Measurements from ENCODE around the gene BAZ1A.
"Not testable (repeated sequence)": the region's sequence is repeated elsewhere in the genome, so short reads cannot be mapped to it uniquely, and the experiment has no call there.

BAZ1A gene

DNA sequence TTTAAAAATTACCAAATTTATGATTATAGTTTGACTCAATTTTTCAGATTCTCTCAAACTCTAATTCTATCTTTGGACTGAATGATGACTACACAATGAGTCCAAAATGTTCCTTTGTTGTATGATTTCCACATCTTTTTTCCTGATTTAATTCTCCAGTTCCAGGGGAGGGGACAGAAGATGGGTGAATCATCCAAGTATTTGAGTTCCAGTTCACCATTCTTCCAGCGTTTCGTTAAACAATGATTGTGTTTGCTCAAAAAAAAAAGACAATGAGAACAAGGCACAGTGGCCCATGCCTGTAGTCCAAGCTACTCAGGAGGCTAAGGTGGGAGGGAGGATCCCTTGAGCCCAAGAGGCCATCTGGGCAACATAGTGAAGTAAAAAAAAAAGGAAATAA is 23.8 kb downstream of the BAZ1A start:
- DNase-seq = no peak

DNA sequence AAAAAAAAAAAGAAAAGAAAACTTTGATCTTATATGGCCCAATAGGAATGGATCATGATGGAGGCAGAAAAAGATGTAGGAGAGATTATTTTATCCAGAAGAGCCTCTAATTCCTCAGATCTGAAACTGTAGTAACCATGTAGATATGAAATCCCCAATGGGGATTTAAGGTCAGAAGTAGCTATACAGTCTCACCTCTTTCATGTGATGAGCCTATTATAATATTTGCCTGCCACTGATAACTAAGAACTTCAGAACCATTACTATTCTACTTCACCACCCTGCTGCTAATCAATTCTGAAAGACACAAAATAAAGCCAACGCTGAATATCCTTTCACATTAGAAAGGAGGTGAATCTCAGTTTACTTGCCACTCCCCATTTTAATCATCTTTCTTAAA is 29.3 kb downstream of the BAZ1A start:
- no peak for DNase-seq

DNA sequence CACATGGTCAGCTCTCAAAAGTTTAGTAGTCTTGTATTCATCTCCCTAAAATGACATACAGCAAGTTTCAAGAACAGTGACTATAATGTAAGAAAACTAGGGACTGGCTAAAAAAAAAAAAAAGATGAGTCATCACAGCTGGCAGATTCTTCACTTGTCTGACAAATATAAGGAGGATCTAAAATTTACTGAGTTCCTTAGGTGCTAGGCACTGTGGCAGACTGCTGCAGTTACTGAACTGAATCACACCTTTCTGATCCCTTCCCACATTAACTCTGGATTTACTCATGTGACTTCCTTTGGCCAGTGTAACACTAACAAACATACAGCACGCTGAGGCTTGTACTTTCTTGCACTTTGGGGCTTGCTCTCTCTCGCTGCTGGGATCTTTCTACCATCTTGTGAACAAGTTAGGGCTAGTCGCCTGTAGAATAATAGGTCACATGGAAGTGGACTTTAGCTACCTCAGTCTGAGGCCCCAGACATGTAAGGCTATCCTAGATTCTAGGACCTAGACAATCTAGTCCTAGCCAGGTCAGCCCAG is 32.1 kb downstream of the BAZ1A start:
- no peak for DNase-seq

DNA sequence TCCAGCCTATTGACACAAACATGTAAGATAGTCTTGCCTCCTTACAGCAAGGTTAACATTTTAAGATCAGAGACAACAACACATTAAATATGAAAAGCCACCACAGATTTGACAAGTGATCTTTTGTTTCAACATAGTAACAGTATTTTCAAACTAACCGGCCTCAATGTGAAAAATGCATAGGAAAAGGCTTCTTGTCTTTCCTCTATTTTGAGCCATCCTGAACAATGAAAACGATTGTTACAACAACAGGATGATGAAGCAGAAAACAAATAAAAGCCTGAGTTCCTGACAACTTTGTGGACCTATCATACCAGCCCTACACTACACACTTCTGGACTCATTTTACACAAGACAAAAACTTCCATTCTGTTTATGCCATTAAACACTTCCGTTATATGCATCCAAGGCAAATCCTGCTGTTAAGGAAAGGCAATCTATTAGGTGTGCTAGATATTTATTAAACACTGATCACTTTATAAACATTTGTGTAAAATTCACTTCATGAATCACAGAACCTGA is 37.3 kb downstream of the BAZ1A start:
- DNase-seq = no peak

DNA sequence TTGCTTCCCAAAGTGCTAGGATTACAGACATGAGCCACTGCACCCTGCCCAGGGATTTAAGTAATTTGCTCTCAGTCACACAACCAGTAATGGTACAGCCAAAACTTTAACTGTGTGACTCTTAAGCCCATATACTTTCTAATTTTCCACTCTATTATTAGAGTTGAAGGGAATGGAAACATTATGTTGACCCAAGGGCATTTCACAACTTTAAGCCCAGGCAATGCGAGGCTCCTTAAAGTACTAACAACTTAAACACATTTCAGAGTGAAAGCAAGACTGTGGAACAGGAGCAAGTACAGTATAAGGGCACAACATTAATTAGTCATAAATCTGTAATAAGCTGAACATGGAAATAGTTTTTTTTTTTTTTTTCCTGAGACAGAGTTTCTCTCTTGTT is 39.8 kb downstream of the BAZ1A start:
- DNase-seq = no peak

DNA sequence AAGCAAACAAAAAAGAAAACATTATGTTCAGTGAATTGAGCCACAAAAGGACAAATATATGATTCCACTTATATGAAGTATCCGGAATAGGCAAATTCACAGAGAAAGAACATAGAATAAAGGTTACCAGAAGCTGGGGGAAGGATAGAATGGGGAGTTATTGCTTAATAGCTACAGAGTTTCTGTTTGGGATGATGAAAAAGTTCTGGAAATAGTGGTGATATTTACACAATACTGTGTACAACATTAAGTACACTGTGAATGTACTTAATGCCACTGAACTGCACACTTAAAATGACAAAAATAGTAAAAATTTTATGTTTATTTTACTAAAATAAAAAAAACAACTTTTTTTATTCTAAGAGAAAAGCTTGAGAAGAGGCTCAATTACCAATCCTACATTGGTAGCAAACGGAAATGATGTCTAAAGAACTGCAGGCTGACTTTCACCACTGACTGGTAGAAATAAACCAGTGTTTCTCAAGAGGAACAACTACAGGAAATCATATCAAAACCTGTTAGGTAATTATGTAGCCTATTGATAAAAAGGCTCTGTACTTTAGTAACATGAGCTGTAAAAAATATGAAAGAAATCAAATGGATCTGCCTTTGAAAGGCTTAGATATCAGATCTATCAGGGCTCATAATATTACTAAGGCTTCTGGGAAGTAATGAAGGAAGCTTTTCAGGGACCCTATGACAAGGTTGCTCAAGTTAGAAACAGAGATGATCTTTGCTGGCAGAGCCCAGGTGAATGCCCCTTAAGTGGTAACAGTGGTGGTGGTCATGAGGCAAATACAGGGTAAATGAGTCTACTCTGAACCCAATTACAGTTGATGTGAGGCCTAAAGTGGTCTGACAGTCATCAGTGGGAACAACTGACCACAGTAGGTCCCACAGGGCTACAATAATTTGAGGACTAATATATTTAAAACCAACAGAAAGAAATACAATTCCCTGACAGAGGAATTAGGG is 41.3 kb downstream of the BAZ1A start:
- DNase-seq = no peak

DNA sequence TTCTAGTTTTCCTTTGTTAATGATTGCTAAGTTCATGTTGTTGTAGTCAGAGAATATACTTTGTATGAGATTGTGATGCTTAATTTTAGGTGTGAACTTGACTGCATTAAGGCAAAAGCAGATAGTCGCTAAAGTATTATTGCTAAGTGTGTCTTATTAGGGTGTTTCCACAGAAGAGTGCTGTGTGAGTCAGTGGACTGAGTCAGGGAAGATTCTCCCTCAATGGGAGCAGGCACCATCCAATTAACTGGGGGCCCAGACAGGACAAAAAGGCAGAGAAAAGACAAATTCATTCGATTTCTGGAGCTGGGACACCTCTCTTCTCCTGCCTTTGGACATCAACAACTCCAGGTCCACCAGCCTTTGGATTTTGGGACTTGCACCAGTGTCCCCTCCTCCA is 48.5 kb downstream of the BAZ1A start:
- no peak for DNase-seq

DNA sequence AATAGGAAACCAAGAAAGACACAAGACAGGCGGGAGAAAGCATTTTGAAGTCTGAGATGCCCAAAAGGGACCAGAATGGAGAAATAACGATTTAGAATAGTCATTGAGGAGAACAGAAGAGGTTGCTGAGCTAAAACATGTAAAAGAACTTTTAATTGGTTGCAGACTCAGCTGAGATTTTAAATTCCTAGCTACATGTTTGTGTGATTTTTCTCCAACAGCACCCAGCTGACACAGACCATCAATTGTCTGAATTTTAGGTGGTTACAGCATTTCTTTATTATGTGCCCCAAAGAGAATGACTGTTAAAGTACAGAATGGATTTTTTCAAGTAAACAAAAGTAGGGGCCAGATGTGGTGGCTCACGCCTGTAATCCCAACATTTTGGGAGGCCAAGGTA is 50.3 kb downstream of the BAZ1A start:
- DNase-seq = no peak

DNA sequence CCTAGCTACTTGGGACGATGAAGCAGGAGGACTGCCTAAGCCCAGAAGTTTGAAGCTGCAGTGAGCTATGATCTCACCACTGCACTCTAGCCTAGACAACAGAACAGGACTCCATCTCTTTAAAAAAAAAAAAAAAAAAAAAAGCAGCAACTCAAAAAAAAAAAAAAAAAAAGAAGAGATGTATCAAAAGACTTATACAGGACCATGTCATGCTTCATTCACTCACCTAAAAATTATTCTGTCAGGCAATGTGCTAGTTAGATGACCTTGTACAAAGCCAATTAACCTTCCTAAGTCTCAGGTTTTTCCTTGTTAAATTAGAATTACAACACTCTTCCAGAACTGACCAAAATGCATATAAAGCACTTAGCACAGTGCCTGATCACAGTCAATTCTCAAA is 50.9 kb downstream of the BAZ1A start:
- no peak for DNase-seq

DNA sequence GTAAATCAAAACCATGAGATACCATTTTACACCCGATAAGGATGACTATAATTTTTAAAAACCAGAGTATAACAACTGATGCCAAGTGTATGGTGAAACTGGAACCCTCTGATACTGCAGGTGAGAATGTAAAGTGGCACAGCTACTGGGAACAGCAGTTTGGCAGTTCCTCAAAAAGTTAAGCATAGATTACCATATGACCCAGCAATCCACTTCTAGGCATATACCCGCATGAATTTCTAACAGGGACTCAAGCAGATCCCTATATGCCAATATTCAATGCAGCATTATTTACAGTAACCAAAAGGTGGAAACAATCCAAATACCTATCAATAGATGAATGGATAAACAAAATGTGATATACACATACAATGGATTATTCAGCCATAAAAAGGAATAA is 57.4 kb downstream of the BAZ1A start:
- DNase-seq = no peak

DNA sequence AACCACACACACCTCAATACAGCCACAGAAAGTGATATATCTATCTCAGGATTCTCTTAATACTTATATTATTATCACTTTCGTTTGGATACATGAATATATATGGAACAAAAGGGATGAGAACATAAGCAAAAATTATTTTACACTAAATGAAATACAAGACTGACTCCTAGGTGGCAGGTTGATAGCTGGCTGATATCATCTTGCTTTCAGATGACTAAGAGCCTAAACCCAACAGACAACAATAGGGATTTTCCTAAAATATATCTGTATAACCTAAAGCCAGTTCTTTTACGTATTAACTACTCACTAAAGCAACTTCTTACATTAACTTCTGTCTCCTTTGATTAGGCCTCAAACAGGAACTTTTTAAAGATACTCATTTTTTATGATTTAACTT is 65.1 kb downstream of the BAZ1A start:
- no peak for DNase-seq

DNA sequence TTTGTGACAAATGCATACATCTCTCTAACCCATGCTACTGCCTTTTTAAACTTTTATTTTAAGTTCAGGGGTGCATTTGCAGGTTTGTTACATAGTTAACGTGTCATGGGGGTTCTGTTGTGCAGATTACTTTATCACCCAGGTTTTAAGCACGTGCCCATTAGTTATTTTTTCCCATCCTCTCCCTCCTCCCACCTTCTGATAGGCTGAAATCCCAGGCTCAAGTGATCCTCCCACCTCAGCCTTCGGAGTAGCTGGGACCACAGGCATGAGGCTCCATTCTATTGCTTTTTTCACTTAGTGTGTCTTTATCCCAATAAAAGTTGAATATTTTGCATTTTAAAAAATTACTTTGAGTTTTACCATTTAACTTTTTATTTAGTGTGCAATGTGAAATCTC is 68.9 kb downstream of the BAZ1A start:
- DNase-seq = no peak

DNA sequence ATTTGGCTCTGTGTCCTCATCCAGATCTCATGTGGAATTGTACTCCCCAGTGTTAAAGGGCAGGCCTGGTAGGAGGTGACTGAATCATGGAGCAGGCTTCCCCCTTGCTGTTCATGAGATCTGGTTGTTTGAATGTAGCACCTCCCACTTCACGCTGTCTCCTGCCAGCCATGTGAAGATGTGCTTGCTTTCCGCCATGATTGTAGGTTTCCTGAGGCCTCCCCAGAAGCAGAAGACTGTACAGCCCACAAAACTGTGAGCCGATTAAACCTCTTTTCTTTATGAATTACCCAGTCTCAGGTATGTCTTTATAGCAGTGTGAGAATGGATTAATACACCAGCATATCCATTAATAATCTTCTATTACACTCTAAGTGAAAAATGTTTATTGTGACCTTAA is 70.2 kb downstream of the BAZ1A start:
- DNase-seq = no peak

DNA sequence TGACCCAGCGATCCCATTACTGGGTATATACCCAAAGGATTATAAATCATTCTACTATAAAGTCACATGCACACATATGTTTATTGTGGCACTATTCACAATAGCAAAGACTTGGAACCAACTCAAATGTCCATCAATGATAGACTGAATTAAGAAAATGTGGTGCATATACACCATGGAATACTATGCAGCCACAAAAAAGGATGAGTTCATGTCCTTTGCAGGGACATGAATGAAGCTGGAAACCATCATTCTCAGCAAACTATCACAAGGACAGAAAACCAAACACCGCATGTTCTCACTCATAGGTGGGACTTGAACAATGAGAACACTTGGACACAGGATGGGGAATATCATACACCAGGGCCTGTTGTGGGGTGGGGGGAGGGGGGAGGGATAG is 76.3 kb downstream of the BAZ1A start:
- not testable (repeated sequence) for DNase-seq

DNA sequence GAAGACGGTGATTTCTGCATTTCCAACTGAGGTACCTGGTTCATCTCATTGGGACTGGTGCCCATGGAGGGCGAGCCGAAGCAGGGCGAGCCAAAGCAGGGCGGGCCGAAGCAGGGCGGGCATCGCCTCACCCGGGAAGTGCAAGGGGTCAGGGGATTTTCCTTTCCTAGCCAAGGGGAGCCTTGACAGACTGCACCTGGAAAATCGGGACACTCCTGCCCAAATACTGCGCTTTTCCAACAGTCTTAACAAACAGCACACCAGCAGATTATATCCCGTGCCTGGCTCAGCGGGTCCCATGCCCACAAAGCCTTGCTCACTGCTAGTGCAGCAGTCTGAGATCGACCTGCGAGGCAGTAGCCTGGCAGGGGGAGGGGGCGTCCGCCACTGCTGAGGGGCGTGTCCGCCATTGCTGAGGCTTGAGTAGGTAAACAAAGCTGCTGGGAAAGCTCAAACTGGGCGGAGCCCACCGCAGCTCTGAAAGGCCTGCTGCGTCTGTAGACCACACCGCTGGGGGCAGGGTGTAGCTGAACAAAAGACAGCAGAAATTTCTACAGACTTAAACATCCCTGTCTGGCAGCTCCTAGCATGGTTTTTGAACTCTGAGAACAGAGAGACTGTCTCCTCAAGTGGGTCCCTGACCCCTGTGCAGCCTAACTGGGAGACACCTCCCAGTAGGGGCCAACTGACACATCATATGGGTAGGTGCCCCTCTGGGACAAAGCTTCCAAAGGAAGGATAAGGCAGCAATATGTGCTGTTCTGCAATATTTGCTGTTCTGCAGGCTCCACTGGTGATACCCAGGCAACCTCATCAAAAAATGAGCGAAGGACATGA is 77.2 kb downstream of the BAZ1A start:
- DNase-seq = no peak

DNA sequence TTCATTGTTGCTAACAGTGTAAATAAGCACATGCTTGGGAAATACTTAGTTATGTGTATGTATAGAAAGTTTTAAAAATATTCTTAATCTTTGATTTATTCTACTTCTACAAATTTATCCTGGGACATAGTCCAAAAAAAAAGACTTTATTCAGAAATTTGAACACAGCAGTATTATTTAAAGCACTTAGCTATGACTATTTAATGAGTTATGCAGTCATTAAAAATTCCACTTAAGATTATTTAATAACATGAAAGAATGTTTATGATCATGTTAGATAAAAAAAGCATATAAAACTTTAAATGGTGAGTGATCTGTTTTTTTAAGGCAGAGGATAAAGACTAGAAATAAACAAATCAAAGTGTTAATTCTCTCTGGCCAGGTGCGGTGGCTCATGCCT is 78.3 kb downstream of the BAZ1A start:
- no peak for DNase-seq

DNA sequence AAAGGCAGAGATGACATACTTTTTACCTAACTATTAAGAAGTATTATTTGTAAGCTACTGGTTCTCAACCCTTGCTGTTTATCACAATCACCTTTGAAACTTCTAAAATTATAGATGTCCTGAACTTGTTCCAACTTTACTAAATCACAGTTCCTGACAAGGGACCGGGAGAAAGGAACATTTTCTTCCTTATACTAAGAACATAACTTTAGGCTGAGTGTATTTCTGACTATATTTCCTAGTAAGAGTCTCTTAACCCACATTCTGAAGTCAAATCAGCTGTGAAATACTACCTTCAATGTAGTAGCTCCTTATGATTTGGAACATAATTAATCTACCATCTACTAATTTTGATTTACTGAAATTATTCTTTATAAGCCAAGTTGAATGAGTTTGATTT is 80.2 kb downstream of the BAZ1A start:
- DNase-seq = no peak

DNA sequence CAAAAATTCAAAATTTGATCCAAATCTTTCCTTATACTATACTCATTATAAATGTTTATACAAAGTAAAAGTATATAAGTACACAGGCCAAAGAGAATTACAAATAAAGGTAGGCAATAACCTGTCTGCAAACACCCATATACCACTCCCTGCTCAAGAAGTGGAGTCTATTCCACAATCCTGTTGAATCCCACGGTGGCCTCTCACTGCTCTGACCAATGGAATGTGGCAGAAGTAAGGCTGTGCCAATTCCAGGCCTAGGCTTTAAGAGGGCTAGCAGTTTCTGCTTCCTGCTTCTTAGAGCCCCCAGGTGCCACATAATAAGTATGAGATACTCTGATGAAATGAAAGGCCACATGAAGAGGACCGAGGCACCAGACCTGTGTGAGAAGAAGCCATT is 80.9 kb downstream of the BAZ1A start:
- no peak for DNase-seq

DNA sequence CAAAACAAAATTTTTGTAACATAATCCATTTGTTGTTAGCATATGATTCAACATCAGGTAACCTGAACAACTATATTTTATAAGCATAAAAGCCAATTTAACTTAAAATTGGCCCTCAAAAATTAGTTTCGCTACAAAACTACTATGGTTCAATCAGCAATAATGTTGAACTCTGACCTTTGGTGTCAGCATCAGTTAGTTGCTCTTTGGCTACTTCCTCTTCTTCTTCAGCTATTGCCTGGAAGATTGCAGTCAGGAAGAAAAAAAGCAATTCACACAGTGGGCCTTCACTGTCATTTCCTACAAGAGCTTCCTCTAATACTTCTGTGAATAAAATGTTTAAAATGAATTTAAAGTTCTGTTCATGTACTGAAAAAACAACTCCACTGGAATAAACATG is 82.6 kb downstream of the BAZ1A start:
- DNase-seq = no peak

DNA sequence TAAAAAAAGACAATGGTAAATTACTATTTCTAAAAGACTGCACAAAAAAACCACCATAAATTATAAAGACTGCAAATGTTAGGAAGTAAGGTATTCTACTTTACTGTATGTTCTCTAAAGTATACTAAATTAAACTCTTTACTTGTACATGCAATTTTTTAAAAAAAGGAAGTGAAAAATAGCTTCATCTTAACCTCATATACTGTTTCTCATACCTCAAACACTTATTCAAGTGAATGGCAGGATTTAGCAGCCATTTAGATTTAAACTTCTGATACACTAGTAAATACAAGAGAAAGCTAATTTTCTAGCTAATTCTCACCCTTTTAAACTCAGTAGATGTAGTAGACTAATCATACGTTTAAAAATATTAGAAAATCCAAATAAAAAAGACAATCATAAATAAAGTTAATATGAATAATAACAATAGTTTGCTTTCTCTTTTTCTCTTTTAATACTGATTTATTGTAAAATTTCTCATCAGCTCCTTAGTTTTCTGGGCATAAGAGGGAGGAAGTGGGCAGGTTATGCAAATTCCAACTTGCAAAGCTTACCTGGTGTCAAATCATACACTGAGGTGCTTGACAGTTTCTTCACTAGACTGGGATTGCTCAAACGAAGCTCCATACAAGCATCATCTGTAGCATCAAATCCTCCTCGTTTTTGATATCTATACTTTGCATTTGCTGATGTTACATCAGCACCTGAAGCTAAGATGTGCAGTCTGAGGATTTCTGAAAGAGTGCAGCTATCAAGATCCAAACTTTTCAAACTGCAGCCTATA is 89.7 kb downstream of the BAZ1A start:
- DNase-seq = no peak

DNA sequence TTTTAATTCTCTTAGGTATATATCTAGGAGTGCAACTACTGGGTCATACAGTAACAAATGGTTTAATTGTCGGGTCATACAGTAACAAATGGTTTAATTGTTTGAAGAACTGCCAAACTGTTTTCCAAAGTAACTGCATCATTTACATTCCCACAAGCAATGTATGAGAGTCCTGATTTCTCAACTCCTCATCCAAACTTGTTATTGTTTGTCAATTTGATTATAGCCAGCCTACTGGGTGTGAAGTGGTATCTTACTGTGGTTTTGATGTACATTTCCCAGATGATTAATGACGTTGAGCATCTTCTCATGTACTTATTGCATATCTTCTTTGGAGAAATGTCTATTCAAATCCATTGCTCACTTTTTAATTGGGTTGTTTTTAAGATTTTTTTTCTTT is 93.1 kb downstream of the BAZ1A start:
- no peak for DNase-seq

DNA sequence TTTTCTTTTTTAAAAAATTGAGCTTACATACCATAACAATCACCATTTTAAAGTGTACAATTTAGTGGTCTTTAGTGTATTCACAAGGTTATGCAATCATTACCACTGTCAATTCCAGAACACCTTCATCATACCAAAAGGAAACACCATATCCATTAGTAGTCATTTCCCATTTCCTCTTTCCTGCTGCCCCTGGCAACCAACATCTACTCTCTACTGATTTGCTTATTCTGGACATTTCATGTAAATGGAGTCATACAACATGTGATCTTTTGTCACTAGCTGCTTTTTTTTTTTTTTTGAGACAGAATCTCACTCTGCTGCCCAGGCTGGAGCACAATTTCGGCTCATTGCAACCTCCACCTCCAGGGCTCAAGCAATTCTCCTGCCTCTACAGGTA is 93.9 kb downstream of the BAZ1A start:
- DNase-seq = no peak

DNA sequence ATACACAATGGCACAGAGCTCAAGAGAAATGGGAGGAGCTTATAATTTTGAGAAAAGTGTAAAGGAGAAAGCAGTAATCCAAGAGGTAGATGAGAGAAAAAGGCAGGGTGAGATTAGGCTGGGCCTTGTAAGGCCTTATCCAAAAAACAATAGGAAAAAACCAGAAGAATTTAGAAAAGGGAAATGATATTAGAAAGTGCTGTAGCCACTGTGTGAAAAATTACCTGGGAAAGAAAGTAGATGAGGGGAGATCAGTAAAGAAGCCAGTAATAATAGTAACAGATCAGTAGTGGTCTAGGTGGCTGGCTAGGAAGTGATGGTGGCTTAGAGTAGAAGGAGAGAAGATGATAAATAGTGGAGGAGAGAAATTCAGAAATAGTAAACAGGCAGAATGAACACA is 94.5 kb downstream of the BAZ1A start:
- no peak for DNase-seq

Data from cerebellar nuclear complex (tissue), 1 donor.